Ecto neural progenitor cell (in vitro differentiated cells): ENCODE results near the gene DMD.
"Not testable (repeated sequence)": the region's sequence is repeated elsewhere in the genome, so short reads cannot be mapped to it uniquely, and the experiment has no call there.

Experiments
- DNase-seq: peaks from one replicate; pipeline ENCODE4 v3.0.0-alpha.2; 2018; ENCODE audit warnings: low spot score

The DMD gene

DNA sequence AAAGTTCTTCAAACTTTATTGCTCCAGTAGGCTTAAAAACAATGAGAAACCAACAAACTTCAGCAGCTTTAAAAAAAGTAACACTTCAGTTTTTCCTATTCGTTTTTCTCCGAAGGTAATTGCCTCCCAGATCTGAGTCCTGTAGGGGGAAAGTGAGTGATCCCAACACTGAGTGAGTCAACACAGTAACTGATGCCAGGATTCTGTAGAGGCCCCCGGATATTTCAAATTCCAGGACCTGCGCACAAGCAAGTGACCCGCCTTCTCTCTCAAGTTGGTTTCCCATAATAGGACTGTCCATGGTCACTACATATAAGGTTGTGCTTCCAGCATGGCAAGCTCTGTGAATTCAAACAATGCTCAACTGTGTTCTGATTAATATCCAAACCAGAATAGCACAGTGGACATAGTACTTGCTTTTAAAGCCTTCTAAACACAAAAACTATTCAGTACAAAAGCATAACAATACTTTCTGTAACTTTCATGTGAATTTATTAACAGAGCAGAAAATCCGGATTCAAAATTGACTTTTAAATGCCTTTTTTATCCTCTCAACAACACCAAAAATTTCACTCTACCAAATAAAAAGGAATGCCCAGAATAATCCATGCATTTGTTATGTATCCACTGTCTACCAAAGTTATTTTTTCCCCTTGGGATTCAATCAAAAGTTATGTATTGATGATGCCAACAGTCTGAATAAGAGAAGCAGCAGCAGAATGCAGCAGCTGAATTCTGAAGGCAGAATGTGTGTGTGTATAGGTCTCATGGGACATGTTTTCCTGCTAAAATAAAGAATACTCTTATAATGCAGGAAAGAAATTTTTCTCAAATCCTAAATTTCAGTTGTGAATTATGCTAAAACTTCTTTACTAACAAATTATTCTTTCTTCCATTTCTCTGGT is at the start of gene DMD:
Gene DMD, minus strand, starts transcription at position 194 of the 905 bp plus-strand sequence. CDS start 237 bp downstream, outside the sequence.
- DNase-seq: no peak

DNA sequence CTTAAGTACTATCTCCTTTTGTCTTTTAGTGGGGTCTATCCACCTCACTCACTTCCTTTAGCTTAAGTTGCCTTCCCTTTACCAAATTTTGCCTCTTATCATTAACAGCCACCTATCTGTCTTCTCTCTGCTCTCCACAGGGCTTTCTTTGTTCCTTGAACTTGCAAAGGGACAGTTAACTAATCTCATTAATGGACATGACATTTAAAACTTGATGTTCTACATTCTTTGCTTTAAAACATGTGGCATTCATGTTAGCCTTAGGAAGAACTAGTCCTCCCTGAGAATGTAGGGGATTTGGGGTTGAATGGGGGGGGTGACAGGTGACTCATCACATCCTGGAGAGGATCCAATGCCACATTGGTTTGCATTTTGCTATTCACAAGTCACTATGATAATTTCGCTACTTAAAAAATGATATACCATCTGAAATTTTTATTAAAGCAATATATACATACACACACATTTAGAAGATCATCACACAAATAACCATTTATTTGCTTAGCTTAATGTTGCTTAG is 41.0 kb upstream of the DMD start:
- DNase-seq: no peak

DNA sequence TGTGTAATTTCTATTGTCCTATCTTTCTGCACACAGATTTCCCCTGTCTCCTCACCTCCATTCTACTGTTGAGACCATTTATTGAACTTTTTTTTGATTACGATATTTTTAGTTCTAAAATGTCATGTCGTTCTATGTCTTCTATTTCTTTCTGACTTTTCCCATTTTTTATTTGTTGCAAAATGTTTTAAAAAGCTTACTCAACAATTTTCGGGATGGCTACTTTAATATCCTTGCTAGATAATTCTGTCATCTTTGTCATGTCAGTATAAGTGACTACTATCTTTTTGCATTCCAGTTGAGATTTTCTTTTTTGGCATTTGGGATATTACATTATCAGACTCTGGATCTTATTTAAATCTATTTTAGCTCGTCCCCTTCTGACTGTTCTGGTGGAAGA is 7.5 kb upstream of the DMD start:
- no peak for DNase-seq

DNA sequence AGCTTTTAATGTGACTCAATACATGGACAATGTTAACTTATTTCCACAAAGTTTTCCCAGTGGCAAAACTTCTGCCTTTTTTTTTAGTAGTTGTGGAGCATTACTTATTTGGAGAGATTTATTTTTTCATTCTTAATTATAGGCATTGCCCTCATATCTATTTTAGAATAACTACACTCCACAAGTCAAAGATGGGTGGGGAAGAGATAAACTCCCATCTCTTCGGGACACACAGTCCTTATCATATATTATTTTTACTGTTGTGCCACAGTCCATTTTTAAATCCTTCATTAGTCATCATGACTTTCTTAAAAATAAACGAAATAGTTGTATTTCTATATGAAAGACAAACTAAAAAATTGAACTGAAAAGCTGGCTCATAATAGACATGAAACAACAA is 1.2 kb downstream of the DMD start:
- no peak for DNase-seq

DNA sequence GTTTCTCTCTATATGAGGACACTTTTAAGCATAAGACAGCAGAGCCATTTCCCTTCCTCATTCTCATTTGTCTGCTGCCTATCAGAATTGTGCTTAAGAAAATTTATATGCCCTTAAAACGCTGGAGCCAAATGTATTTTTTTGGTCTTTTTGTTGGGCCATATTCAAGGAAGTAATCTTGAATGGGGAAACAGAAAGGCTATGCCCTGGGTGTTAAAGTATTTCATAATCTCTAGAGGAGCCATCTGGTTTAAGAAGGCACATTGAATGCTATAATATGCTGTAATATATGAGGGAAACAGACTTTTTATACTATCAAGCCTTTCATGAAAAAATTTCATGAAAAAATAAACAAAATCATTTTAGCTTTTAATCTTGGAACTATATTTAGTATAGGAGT is 4.3 kb downstream of the DMD start:
- no peak for DNase-seq

DNA sequence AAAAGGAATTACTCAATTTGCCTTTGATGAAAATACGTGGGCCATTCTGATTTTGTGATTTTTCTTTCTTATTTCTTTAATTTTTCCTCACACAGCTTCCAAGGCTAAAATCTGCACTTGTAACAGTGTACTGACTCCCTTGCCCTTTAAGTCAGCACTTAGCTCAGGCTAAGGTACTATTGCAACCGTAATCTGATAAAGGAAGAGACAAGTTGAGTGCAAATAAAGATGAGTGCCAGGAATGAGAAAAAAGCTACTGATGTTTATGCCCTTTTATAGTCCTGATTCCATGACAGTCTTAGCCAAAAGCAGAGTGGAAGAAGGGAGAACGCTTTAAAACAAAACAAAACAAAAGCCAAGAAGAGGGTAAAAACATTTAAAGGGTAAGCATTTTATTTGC is 6.0 kb downstream of the DMD start:
- DNase-seq: no peak

DNA sequence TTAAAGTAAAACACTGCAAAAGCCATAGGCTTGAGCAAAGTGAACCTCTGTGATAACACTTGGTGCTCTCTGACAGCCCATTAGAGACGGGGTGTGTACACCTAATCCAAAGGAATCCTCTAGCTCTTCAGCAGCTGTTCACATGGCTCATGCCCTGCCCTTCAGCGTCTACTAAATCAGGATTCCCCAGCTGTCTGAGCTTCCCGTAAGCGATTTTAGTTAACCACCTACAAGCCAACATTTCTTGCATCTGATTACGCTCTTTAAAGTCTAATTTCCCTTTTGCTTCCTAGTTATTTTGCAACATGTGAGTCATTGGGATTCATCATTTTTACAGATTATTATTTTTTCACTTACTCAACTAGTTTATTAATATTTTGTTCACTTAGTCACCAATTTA is 6.5 kb downstream of the DMD start:
- DNase-seq: no peak

DNA sequence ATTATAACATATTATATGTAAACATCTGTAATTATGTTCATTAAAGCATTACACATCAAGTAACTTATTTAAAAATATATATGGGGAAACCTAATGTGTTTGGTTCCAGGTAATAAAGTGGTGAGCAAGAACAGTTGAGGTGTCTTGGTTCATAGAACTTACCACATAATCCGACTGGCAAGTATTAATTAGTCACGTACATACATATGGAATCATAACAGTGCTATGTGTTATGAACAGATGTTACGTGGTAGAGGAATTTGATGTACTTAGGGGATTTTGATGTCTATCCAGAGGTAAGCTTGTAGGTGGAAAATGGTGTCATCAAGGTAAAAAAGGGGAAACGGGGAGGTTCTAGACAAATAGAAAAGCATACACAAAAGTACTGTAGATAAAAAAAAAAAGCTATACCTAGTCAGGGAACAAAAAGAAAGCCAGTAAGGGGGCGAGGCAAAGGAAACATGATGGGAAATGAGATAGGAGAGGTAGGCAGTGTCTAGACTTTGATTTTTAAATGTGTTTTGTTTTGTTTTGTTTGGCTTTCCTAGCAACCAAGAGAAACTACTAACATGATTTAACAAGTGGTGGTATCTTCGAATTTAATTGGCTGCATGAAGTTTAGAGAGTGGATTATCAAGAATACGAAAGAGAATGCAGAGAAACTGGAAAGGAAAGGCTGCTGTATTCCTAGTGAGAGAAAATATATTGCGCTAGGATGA is 12.6 kb downstream of the DMD start:
- DNase-seq: no peak

DNA sequence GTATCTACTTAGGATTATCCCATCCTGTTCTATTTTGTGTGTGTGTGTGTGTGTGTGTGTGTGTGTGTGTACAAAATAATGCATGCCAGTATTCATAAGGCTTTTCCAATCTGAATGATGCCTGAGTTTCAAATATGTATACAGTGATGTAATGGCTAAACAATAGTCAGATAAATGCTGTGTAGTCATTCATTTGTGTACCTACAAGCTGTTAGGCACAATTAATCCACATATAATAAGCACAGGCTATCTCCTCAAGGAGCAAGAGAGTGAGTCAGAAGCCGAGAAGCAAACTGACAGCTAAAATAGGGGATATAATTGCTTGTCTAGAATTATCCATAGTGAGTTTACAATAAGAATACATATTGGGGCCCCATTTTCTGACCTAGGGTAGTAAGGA is 15.7 kb downstream of the DMD start:
- DNase-seq: no peak

DNA sequence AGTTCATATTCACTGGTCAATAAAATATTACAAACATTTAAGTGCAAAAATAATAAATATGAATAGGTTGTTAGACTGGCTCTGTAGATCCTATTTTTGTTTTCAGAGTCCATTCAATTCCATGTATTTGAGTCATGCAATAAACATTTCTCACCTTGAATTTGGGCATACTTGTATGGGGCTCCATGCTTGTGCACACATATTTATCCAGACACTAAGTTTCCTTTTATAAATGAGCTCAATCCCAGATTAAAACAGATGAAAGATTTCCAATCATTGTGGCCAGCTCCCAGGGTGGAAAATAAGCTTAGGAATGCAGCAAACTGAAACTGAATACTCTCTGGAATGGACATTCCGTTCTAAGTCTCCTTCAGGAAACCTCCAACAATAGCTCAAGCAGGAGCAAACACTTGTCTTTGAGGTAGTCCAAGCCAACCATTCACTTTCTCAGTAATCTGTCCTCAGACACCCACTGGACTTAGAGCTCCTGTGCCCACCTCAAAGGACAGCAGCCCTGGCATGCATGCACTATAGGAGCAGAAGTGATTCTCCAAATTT is 16.4 kb downstream of the DMD start:
- DNase-seq: no peak

DNA sequence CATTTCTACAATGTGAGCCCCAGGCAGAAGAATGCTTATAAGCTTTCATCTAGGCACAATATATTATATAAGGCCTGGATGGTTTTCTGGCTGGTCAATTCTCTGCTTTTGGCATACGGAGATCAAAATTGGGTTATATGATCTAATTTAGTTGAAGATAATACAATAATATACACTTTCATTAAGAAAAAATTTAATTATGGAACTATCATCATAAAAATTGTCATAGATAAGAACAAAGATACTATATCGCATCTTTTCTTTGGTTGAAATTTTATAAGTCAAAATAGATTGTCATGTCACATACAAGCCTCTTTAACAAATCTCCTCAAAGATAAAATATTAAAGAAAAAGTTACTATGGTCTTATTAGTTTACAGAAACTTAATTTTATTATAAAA is 17.1 kb downstream of the DMD start:
- no peak for DNase-seq

DNA sequence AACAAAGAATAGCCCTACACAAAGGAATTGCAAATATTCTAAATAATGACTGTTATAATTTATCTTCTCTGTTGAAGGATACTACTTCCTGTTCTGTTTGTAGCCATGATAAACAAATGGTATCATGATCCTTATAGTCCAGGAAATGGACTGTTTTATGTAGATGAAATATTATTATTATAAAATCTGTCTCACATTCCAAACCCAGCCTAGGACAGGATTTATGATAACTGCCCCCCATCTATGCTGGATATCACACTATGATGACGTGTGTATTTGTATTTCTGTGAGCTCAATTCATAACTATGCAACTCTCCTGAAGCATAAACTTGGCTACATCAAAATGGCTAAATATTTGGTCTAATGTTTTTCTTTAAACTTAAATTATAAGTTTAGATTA is 21.3 kb downstream of the DMD start:
- no peak for DNase-seq

DNA sequence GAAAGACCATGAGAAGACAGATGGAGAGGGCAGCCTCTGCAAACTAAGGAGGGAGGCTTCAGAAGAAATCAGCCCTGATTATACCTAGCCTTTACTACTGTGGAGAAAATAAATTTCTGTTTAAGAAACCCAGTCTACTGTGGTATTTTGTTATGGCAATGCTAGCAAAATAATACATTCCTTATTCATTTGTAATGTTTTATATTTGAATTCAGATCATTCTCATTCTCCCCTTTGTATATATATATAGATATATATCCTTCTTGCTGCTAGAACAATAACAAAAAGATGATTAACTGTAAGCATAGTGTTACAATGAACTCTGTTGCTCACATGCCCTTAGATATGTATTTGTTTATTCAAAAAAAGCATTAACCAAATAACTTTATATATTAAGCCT is 22.5 kb downstream of the DMD start:
- no peak for DNase-seq

DNA sequence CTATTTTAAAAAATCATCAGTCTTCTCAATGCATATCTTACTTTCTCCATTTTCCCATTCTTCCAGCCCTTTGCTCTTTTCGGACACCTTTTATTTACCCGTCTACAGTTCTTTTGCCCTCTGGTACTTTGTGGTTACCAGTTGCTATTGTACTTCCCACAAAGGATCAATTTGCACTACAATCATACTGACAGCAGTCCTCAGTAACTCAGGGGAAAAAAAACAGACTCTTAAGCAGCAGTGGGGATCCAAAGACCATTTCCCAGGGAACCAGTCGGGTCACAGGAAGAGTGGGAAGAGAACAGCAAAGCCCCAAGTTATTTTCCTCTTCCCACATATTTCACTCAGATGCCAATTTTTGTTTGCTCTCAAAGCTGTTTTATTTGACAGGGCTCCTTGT is 23.1 kb downstream of the DMD start:
- DNase-seq: no peak

DNA sequence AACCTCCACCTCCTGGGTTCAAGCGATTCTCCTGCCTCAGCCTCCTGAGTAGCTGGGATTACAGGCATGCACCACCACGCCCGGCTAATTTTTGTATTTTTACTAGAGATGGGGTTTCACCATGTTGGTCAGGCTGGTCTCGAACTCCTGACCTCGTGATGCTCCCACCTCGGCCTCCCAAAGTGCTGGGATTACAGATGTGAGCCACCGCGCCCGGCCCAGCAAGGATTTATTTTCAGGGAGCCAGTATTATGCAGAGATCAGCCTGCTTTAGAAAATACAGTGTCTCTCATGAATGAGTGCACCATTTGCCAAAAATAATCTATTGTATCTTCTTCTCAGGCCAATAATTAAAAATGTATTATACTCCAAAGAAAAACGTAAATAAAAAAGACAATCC is 26.5 kb downstream of the DMD start:
- DNase-seq: not testable (repeated sequence)

DNA sequence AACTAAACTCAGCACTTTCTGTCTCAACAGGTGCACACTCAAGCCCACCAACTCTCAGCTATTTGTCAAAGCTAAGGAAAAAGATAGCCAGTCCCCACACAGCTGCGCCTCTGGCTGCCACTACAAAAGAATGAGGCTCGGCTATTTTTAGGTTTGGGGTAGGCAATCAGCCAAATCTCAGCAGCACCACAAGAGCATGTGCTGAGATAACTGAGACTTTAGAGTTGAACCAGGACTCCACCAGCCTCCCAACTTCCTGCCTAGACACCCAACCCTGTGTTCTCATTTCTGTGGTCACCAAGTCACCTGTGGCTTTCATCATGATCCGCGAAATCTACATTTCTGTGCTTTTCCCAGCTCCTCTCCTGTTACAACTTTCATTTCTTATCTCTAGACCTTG is 28.0 kb downstream of the DMD start:
- no peak for DNase-seq

DNA sequence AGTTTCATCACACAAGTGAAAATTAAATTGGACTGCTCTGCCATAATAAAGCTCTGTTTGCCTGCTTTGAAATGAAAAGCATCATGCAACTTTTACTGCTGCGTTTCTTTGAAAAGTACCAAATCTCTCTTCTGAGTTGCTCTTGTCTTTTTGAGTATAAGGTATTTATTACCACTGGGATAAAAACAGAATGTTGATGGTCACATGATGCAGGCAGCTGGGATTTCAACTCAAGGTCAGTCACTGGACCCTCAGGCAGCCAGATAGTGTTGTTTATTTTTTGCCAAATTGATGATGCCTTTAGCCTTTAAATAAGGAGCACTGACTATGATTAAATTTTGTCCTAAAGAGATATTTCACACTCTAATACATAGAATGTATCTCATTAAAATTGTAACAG is 32.7 kb downstream of the DMD start:
- DNase-seq: no peak

DNA sequence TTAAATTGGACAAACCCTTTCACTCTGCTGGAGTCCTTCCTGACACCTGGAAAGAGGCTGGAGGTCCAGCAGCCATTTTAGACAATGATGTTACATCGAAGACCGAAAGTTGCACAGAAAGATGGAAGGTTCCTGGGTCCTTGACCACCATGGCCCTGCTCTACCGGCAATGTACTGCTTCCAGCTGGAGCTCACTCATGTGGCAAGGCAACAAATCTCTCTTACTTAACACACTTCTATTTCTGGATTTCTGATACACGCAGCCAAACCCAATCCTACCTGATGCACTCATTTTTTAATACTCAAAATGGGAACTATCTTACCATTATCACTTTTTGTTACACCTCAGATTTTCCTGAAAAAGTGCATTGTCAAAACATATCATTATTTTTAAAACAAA is 33.1 kb downstream of the DMD start:
- no peak for DNase-seq

DNA sequence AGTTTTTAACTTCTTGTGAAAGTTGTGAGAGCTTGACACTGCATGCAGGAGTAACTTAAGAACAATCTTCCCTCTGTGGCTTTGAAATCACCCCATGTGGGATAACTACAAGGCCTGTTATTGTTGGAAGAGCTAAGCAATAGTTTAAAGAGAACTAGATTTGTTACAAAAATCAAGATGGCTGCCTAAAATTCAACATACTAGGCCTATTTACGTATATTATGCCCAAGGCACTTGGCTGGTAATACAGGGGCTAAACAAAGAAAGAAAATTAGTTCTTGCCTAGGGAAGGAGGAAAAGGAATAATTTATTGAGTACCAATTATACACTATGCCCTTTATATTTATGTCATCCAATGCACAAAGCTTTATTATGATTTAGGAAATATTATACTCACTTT is 36.1 kb downstream of the DMD start:
- DNase-seq: no peak

DNA sequence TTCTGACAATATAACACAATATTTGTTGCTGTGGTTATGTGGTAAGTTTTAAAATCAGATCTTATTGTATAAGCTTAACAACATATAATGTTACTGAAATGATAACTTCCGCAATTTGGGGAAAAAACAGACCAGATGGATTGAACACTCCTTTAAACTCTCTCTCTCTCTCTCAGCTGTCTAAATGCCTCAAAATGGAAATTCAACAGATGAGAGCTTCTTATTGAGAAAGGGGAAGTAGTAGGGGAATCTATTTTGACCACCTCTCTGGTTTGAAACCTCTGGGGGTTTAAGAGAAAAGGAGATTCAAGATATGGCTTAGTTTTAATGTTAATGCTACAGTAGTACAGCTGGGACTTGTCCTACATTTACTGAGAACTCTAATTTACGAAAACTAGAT is 40.3 kb downstream of the DMD start:
- DNase-seq: no peak

DNA sequence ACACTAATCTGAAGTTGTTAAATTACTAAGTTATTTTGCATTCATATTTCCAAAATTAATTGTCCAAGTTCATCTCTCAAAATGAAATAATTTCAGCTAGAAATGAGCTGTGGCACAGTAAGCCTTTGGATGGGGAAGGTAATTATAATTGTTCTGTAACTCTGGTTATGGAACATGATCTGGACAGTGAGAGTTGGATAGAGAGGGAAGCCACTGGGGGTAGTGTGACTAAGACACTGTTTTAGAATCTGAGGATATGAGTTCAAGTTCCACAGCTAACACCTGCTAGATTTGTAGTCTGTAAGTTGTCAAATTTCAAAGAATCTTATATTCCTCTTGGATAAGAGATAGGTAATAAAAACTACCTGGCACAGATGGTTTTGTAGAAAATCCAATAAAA is 49.5 kb downstream of the DMD start:
- DNase-seq: no peak

DNA sequence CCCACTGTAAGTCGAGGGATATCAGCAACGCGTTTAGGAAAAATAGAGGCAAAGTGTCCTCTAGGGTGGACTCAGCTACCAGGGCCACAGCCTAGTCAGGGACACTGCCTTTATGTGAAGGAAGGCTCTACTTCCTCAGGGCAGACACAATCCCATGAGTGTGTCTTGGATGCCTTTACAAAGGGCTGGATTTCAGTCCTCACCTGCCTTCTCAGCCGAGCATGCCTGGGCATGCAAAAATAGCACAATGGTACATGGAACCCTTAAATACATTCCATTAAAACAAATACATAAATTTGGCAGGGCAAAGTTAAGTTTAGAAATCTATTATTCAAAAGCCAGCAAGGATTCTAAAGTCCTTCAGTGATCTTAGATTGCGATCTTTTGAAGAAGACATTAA is 51.1 kb downstream of the DMD start:
- DNase-seq: no peak

DNA sequence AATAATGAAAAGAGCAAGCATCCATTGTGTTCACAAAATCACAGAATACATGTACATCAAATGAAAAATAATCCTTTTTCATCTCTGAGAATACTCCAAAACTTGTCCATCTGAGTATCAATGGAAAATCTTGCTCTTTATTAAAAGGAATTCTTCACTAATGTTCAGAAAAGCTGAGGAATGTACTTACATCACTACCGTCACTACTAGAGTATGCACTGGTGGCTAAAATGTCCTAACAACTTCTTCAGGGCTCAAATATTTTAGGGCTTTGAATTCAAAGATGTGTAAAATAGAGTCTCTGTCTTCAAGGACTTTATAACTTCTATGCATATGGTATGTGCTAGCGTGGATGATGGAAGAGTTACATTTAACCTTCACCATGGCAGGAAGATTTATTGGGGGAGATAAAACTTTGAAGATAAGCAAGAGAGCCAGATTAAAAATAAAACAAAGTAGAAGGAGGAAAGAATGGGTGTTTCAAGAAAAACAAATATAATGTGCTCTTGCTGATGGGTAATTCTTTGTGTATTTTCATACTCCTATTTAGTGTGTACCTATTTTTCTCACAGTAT is 55.1 kb downstream of the DMD start:
- no peak for DNase-seq
